Measurements from ENCODE around the gene IQCK.

DNA sequence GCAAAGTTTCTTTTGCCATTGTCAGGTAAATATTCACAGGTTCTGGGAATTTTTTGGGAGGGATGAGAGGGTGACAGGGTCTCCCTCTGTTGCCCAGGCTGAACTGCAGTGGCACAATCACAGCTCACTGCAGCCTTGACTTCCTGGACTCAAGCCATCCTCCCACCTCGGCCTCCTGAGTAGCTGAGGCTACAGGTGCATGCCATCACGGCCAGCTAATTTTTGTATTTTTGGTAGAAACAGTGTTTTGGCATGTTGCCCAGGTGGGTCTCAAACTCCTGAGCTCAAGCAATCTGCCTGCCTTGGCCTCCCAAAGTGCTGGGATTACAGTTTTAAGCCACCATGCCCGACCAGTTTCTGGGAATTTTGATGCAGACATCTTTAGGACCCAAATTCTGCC, 53.0 kb downstream of the IQCK start:
- TF ChIP-seq, protein P1, sequence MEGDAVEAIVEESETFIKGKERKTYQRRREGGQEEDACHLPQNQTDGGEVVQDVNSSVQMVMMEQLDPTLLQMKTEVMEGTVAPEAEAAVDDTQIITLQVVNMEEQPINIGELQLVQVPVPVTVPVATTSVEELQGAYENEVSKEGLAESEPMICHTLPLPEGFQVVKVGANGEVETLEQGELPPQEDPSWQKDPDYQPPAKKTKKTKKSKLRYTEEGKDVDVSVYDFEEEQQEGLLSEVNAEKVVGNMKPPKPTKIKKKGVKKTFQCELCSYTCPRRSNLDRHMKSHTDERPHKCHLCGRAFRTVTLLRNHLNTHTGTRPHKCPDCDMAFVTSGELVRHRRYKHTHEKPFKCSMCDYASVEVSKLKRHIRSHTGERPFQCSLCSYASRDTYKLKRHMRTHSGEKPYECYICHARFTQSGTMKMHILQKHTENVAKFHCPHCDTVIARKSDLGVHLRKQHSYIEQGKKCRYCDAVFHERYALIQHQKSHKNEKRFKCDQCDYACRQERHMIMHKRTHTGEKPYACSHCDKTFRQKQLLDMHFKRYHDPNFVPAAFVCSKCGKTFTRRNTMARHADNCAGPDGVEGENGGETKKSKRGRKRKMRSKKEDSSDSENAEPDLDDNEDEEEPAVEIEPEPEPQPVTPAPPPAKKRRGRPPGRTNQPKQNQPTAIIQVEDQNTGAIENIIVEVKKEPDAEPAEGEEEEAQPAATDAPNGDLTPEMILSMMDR (IDR thresholded peaks at IDR 0.05; ENCODE audit: insufficient read depth, low read length, poor library complexity, severe bottlenecking), result no peak
- TF ChIP-seq EZH2phosphoT487 (conservative IDR thresholded peaks at IDR 0.05; ENCODE audit: low read length), result no peak

All from SU-DHL-6 (cell line).